ENCODE data around the gene GLCE.

GLCE gene

DNA sequence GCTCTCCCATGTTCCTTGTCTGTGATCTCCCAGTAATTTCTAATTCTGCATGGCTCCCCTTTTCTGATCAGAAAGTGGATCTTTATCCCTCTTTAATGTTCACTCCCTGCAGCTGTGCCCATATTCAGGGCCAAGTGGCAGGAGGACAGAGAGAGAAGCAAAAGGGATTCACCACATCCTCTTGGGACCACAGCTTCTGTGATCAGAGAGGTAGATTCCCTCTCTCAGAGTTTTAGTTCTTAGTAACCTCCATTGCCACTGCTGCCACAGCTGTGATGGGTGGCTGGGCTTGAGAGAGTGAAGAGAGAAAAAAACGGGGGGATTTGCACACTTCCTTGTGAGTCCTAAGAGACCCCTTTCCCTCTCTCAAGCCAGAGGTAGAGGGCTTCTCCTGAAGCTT is 49.2 kb downstream of the GLCE start:
- no peak for DNase-seq

DNA sequence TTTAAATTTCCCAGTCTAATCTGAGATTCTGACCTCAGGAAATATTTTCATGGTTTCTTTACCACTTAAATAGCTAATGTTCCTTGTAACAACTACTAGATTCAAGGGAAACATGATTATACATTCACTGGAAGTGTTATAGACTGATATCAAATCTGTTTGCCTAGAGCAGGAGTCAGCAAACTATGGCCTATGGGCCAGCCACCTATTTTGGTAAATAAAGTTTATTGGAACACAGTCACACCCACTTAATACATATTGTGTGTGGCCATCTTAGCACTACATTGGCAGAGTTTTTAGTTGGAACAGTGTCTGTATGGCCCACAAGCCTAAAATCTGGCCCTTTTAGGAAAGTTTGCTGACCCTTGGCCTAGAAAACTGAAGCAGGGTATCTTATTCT is 50.1 kb downstream of the GLCE start:
- no peak for DNase-seq

GRCh38 chr15:69213786-69214185 is 53.4 kb downstream of the GLCE start:
- no peak for DNase-seq

DNA sequence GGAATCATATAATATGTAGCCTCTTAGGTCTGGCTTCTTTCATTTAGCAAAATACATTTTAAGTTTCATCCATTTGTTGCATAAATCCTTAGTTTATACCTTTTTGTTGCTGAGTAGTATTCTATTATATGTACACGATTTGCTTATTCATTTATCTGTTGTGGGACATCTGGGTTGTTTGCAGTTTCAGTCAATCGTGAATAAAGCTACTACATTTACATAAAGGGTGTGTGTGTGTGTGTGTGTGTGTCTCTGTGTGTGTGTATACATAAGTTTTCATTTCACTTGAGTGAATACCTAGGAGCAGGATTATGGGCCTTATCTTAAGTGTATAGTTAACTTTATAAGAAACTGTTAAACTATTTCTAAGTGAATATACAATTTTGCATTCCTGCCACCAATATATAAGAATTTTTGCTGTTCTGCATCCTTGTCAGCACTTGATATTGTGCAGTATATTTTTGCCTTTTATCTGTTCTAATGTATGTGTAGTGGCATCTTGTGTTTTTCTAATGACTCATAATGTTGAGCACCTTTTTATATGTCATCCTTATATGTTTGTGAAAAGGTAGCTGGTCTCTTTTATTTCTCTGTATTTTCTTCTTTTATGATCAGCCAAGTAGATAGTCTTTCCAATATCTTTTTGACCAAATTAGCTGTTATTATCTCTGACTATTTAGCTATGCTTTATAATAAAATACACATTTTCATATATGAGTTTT is 55.0 kb downstream of the GLCE start:
- no peak for DNase-seq

DNA sequence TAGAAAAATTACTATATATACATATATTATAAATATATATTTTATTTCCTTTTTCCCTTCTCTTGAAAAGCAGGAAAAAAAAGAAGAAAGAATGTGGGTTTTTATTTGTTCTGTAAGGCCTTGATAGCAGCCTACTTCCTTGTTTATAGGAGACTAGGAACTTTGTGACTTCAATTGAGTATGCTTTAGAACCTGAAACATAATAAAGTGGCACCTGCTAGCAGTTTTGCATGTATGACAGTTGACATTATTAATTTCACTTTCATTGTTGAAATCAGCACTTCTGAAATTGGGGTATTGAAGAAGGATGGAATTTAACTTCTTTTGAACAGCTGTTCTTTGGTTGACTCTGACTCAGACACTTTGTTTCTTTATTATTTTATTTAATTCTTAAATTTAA is 56.9 kb downstream of the GLCE start:
- DNase-seq = no peak

DNA sequence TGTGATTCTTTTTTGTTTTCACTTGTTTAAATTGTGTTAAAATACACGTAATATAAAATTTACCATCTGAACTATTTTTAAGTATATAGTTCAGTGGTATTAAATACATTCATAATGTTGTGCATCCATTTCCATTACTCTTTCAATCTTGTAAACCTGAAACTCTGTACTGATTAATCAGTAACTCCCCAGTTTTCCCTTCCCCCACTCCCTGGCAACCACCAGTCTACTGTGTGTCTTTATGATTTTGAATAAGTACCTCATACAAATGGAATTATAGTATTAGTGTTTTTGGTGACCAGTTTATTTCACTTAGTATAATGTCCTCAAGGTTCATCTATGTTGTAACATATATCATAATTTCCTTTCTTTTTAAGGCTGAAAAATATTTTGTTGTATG is 59.3 kb downstream of the GLCE start:
- DNase-seq = no peak

DNA sequence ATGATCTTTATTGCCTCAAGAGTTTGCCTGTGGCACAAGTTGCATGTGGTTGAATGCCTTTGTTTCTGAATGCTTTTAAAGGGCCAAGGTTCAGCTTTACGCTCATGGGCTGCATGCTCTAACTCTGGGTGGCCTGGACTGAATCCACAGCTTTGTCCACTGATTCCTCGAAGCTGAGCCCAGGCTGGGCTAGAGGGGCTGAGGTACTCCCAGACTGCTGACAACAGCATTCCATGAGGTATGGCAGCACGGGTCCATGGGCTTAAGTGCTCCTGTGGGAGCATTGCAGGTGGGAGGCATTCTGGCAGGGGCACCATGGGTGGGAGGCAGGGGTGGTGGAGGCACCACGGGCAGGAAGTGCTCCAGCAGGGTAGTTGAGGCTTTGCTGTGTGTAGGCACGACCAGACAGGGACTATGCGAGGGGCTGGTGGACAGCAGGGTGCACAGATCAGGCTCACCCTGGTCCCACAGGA is 61.6 kb downstream of the GLCE start:
- DNase-seq = no peak

DNA sequence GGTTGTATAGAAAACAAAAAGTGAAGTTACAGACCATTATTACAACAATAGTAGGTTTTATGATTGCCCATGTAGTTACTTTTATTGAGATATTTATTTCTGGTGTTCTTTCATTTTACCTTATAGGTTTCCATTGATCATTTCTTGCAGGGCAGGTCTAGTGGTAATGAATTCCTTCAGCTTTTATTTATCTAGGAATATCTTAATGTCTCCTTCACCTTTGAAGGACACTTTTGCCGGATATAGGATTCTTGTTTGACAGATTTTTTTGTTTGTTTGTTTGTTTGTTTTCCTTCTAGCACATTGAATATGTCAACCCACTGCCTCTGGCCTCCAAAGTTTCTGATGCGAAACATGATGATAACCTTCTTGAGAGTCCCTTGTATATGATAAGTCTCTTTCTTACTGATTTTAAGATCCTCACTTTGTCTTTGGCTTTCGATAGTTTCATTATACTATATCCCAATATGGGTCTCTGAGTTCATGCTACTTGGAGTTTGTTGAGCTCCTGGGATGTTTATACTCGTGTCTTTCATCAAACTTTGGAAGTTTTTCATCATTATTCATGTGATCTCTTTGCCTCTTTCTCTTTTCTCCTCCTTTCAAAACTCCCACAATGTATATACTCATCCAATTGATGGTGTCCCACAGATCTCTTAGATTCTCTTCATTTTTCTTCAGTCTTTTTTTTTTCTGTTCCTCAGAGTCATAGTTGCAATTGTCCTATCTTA is 62.8 kb downstream of the GLCE start:
- DNase-seq = no peak

DNA sequence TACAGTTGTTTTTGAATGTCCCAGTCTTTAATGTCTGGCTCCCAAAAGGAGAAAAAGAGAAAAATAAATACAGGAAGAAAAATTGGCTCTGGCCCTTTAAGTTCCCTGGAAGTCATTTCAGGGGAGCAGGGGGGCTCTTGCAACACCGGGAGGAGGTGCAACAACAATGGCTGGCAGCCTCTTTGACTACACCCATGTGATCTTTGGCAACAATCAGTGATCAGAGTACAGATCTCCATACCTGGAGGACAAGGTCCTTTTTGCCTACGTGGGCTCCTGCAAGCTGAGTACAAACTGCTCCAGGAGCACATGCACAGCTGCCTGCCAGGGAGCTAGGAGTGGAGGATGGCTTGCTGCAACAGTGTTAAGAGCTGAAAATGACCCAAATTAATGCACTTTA is 63.9 kb downstream of the GLCE start:
- DNase-seq = no peak

- DNase-seq = no peak
Observed at GRCh38 chr15:69225355-69226022, 65.1 kb downstream of the GLCE start.

DNA sequence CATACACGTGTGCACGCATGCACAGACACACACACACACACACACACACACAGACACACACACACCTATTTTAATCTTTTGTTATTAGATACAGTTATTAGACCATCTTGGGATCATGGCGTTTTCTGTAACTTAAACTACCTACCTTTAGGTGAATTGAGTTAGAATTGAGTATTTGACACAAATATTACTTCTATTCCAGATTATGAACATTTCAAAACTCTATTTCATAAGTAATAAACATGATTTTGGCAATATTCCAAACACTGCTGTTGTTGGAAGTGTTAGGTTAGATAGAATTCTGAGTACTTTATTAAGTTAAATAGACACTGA is 65.6 kb downstream of the GLCE start:
- DNase-seq = no peak

DNA sequence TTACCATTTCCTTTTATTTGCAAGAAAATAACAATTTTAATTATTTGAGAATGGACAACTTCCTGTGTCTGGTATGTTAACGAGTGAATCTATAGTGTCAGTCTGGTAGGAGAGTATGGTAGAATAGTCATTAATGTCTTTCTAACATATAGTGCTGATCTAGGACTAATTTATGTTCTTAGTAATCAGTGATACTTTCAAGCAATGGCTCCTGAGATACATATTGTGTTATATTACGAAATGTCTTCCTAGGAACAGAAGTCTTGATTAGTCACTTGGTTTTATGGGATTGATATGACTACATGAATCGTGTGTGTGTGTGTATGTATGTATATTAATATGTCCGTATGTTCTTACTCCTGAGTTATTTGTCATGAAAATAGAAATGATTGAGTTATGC is 71.7 kb downstream of the GLCE start:
- no peak for DNase-seq

GRCh38 chr15:69232765-69233164 is 72.3 kb downstream of the GLCE start:
- DNase-seq = no peak

GRCh38 chr15:69234676-69235075 is 74.2 kb downstream of the GLCE start:
- DNase-seq = no peak

DNA sequence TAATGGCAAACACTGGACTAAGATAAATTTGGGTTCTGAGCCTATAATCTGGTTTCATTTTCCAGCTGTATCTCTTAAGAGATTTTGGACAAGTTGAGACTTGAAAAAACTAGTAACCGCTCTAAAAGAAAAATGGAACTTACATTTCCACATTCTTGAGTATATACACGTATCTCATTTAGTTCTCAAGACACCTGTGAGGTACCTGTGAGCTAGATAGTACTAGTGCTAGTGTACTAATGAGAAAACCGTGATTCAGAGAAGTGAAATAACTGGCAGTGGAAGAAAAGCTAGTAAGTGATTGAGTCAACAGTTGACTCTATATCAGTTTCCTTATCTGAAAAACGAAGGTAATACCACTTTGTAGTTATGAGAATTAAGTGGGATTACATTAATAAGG is 76.1 kb downstream of the GLCE start:
- DNase-seq = no peak

DNA sequence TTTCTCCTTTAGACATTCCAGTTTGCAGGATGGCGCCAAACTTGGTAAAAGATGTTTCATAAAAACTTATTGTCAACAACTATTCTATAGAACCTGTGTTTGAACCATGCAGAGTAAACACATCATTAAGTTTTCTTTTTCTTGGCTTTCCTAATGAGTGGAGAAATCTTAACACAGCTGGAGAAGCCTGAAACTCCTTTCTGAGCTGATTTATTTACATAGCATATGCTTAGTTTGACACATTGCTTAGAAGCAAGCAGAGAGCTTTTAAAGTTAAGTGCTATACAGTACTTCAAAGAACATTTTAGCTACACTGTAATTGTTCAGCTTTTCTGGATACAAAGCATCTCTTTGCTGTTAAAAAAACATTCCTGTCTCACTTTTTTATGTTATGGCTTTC is 77.3 kb downstream of the GLCE start:
- no peak for DNase-seq

GRCh38 chr15:69244798-69245197 is 84.4 kb downstream of the GLCE start:
- no peak for DNase-seq

DNA sequence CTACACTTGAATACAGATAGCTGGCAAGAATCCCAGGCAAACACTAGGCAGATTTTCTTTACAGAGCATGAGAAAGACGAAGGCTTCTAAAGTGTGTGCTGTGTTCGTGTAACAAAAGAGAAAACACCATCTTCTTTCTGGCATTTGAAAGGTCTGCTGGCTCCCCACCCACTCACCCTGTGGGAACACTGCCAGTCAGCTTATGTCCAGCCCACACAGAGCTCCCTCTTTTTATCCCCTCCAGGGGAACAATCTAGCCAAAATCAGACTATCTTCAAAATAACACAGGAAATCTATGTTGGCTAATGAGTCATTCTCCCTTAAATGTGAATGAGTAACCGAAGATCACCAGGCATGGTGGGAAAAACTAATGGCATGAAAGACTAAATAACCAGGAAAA is 92.7 kb downstream of the GLCE start:
- DNase-seq = no peak

- no peak for DNase-seq
Observed at GRCh38 chr15:69265347-69265955, 105.0 kb downstream of the GLCE start.

DNA sequence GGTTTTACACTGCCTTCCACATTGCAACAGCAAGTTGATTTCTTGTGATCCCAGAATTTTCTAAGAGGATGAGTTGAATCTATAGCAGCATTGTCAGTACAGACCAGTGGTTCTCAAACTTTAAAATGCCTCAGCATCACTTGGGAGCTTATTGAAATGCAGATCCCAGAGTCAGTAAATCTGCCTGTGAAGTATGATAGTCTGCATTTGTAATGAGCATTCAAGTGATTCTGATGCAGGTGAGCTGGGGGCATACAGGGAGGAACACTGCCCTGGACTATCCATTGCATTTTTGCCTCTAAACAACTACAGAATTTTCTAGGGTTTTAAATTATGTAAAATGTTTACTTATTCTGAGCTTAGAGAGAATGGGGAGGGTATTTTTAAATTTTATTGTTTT is 110.8 kb downstream of the GLCE start:
- DNase-seq = no peak

DNA sequence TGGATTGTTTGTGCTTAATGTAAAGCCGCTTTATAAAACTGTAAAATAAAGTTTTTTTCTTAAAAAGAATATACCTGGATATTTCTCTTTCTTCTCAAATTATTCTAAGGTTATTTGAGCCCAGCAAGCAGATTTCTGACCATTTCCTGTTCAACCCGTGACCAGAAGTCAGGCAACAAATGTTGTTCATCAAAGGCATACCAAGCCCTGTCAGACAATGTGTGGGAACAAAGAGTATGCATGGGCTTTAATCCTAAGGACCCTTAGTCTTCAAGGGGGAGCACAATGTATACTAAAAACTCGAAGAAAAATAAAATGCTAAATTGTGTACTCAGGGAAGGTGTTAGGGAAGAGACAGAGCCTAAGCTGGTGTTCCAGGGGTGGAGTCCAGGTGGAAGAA is 111.7 kb downstream of the GLCE start:
- no peak for DNase-seq

DNA sequence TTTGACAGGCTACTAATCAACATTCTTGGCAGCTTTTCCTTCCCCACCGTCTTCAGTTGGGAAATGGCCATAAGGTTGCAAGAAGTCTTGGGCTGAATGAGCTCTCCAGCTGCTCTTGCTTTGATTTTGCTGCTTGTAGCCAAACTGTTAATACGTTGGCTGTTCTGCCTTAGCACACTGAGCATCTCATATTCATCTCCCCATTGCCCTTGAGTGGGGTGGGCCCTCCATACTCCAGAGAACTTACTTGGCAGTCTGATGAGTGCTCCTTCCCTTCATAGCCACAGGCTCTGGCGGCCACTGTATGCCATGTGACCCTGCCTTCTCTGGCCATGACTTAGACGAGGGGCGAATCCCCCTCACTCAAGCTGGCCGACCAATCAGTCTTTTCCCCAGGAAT is 112.5 kb downstream of the GLCE start:
- DNase-seq = no peak

- no peak for DNase-seq
Observed at GRCh38 chr15:69275074-69275670, 114.7 kb downstream of the GLCE start.
